Measurements from ENCODE around the gene ATP9A.
"Not testable (repeated sequence)": the region's sequence is repeated elsewhere in the genome, so short reads cannot be mapped to it uniquely, and the experiment has no call there.

The ATP9A gene

GRCh38 chr20:51760905-51761546 is 7.2 kb downstream of the ATP9A start:
- DNase-seq (ENCODE audit: low read depth) = no peak
- TF ChIP-seq, protein P1, sequence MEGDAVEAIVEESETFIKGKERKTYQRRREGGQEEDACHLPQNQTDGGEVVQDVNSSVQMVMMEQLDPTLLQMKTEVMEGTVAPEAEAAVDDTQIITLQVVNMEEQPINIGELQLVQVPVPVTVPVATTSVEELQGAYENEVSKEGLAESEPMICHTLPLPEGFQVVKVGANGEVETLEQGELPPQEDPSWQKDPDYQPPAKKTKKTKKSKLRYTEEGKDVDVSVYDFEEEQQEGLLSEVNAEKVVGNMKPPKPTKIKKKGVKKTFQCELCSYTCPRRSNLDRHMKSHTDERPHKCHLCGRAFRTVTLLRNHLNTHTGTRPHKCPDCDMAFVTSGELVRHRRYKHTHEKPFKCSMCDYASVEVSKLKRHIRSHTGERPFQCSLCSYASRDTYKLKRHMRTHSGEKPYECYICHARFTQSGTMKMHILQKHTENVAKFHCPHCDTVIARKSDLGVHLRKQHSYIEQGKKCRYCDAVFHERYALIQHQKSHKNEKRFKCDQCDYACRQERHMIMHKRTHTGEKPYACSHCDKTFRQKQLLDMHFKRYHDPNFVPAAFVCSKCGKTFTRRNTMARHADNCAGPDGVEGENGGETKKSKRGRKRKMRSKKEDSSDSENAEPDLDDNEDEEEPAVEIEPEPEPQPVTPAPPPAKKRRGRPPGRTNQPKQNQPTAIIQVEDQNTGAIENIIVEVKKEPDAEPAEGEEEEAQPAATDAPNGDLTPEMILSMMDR (IDR thresholded peaks at IDR 0.05; ENCODE audit: low read depth, low read length, missing control alignments) = no peak
- no peak overlapping the region for H3K4me3 ChIP-seq (ENCODE audit: low read depth, low read length)

DNA sequence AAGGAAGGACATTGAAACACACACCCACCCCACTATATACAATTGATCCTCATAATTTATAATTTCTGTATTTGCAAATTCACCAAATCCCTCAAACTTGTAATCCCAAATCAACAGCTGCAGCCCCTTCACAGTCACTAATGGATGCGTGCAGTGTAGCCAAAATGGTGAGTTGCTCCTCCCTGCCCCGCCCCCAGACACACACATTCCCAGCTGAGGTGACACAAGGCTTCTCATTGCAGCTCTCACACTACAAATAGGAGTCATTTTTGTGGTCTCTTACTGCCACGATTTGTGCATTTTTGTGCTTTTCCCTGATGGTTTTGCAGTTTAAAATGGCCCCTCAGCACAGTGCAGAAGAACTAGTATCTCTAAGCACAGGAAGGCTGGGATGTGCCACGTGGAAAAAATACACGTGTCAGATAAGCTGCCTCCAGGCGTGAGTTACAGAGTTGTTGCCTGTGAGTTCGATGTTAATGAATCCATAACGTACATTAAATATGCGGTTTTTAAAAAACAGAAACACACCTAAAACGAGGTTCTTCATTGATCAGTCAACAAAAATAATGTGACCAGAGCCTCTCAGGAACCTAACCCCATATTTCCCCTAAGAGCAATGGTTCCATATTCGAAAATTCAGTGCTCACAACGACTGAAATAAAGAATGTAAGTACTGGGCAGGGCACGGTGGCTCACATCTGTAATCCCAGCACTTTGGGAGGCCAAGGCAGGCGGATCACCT is 8.2 kb downstream of the ATP9A start:
- no peak overlapping the region for H3K4me3 ChIP-seq (ENCODE audit: low read depth, low read length)
- no peak for DNase-seq (ENCODE audit: low read depth)
- TF ChIP-seq, protein P1 (IDR thresholded peaks at IDR 0.05; ENCODE audit: low read depth, low read length, missing control alignments) = no peak

DNA sequence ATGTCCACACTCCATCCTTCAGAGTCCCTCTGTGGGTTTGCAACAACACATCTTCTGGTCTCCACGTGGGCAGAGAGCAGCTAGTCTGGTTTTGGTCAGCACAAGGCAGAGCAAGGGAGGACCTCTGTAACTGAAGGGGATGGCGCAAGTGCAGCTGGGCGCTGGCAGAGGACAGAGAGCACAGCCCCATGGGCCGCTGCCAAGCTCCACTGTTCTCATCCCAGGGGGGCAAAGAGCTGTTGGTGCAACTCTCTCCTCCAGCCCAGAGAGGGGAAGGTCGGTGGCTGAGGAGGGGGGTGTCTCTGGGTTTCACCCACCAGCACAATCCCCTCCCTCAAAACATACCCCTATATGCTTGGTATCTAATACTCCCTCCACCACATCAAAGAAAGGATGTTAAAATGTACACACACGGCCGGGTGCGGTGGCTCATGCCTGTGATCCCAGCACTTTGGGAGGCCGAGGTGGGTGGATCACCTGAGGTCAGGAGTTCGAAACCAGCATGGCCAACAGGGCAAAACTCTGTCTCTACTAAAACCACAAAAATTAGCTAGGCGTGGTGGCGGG is 9.1 kb downstream of the ATP9A start:
- no peak for DNase-seq (ENCODE audit: low read depth)
- TF ChIP-seq, protein P1 (IDR thresholded peaks at IDR 0.05; ENCODE audit: low read depth, low read length, missing control alignments) = no peak

DNA sequence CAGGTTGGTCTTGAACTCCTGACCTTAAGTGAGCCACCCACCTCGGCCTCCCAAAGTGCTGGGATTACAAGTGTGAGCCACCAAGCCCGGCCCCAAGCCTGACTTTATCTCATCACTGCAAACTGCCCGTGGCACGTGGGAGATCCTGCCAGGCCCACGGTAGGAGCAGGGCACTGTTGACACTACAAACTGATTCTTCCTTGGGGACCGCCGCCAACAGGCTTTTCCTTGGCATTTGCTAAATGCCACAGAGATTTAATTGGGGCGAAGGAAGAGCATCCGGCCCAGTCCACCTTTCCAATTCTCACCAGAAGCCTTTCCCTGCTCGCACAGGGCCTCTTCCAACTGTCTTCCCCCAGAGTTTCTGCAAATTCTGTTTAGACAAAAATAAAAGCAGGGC is 11.0 kb downstream of the ATP9A start:
- no peak overlapping the region for H3K4me3 ChIP-seq (ENCODE audit: low read depth, low read length)
- no peak for DNase-seq (ENCODE audit: low read depth)
- TF ChIP-seq, protein P1 (IDR thresholded peaks at IDR 0.05; ENCODE audit: low read depth, low read length, missing control alignments) = no peak

More for the DNA sequence above, 9.1 kb downstream of the ATP9A start:
- no peak overlapping the region for H3K4me3 ChIP-seq (ENCODE audit: low read depth, low read length)

GRCh38 chr20:51756653-51757052 is 11.5 kb downstream of the ATP9A start:
- TF ChIP-seq, protein P1 (IDR thresholded peaks at IDR 0.05; ENCODE audit: low read depth, low read length, missing control alignments) = no peak
- no peak for DNase-seq (ENCODE audit: low read depth)
- no peak overlapping the region for H3K4me3 ChIP-seq (ENCODE audit: low read depth, low read length)

GRCh38 chr20:51753220-51753619 is 15.0 kb downstream of the ATP9A start:
- DNase-seq (ENCODE audit: low read depth); H3K4me3 ChIP-seq (ENCODE audit: low read depth, low read length): not testable (repeated sequence)

DNA sequence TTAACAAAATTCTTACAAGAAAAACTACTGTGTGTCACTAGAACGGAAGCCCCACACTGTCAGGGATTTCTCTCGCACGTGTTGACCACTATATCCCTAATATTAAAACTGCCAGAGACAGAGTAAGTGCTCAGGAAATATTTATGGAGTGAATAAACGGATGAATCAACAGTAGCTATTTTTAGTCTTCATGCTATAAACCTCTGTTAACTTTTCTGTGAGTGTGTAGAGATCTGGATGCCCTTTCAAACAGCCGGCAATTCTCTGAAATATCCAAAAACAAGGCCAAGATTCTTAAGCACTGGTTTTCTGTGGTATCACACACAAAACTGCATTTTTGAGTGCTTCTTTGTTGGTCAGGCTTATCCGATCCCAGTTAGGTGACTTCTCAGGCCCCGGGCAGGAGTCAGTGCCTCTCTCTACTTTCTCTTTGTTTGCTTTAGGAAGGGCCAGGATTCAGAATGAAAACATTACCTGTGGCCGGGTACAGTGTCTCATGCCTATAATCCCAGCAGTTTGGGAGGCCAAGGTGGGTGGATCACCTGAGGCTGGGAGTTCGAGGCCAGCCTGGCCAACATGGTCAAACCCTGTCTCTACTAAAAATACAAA is 15.7 kb downstream of the ATP9A start:
- DNase-seq (ENCODE audit: low read depth) = no peak
- TF ChIP-seq, protein P1 (IDR thresholded peaks at IDR 0.05; ENCODE audit: low read depth, low read length, missing control alignments) = no peak
- H3K4me3 ChIP-seq (ENCODE audit: low read depth, low read length) = no peak overlapping the region
